ENCODE measurements around the gene CRYGA. TPM values are rescaled to one million over a fixed set of nuclear protein-coding genes. Genes with fewer than 3 reads are reported as not detected.

CRYGA gene
- polyA plus RNA-seq, 1 donor (not counting 4 experiments of a cell fraction or from before 2014, with no cell fraction given), result not detected

Other genes starting within 250 kb of the CRYGA start
- gene PLEKHM3, start 138.1 kb downstream of the CRYGA start, polyA plus RNA-seq, result 2.2 to 2.9 TPM (median 2.9 TPM) in 3 replicates
- gene CRYGD, start 39.1 kb downstream of the CRYGA start, polyA plus RNA-seq, result not detected in 3 replicates
- not detected in 3 replicates for gene CRYGC, start 33.8 kb downstream of the CRYGA start, polyA plus RNA-seq
- not detected in 3 replicates for gene CRYGB, start 17.4 kb downstream of the CRYGA start, polyA plus RNA-seq
- not detected in 3 replicates for gene C2orf80, start 26.4 kb upstream of the CRYGA start, polyA plus RNA-seq
- gene IDH1, start 91.5 kb upstream of the CRYGA start, polyA plus RNA-seq, result 96.3 to 160 TPM (median 116 TPM) in 3 replicates
- 12.7 to 18.4 TPM (median 13.5 TPM) in 3 replicates for gene PIKFYVE, start 102.7 kb upstream of the CRYGA start, polyA plus RNA-seq
- gene PTH2R, start 243.2 kb upstream of the CRYGA start, polyA plus RNA-seq, result not detected in 3 replicates

All from keratinocyte (primary cell).